Small intestine (tissue), 16 donors: ENCODE data around the gene PNLDC1. TPM values are rescaled to one million over a fixed set of nuclear protein-coding genes. Genes with fewer than 3 reads are reported as not detected.

Experiments
- DNase-seq, 2 donors: peaks; one replicate each; pipeline versions ENCODE4 v3.0.0 to v3.0.0-alpha.2; 2013
- FAIRE-seq: peaks from 2 replicates; lab custom pipeline; 2012; peaks lifted over from hg19 to GRCh38; lab: Jason Lieb, UNC
- H3K27ac ChIP-seq, 3 donors: one replicate each; pipeline ENCODE4 v1.5.1; 2013; ENCODE audit warnings: low read length in 2 of 3, mild to moderate bottlenecking in 2 of 3, control low read depth in 1 of 3, inconsistent platforms in 1 of 3, low read depth in 1 of 3, moderate library complexity in 1 of 3
- H3K27me3 ChIP-seq, 3 donors: one replicate each; pipeline ENCODE4 v1.6.1; 2013; ENCODE audit warnings: low read length in 3 of 3, inconsistent platforms in 1 of 3; ENCODE audit not compliant: control insufficient read depth in 3 of 3, insufficient read depth in 3 of 3
- H3K36me3 ChIP-seq, 3 donors: one replicate each; pipeline ENCODE4 v1.6.1; 2013; ENCODE audit warnings: low read length in 3 of 3, inconsistent platforms in 1 of 3, low read depth in 1 of 3, mild to moderate bottlenecking in 1 of 3, moderate library complexity in 1 of 3; ENCODE audit not compliant: control insufficient read depth in 3 of 3, insufficient read depth in 2 of 3
- H3K4me1 ChIP-seq, 3 donors: one replicate each; pipeline ENCODE4 v1.6.1; 2013; ENCODE audit warnings: low read length in 2 of 3, inconsistent platforms in 1 of 3, low read depth in 1 of 3, mild to moderate bottlenecking in 1 of 3, moderate library complexity in 1 of 3; ENCODE audit not compliant: control insufficient read depth in 3 of 3, insufficient read depth in 2 of 3
- H3K4me3 ChIP-seq, 3 donors: one replicate each; pipeline ENCODE4 v1.5.1; 2013; ENCODE audit warnings: low read length in 3 of 3, control low read depth in 1 of 3, inconsistent platforms in 1 of 3, low read depth in 1 of 3, mild to moderate bottlenecking in 1 of 3, moderate library complexity in 1 of 3
- H3K9me3 ChIP-seq, 2 donors: one replicate each; pipeline ENCODE4 v1.6.1; 2013; ENCODE audit warnings: low read depth in 1 of 2, low read length in 1 of 2; ENCODE audit not compliant: control insufficient read depth in 2 of 2, insufficient read depth in 1 of 2
- WGBS, 3 donors: extraction: QIAGEN DNeasy Blood & Tissue Kit; methylation state at CpG; one replicate each; pipeline ENCODE4 v1.1.7; 2013; 5-methylcytosine and 5-hydroxymethylcytosine counted together
- long read RNA-seq, 10 donors: transcript quantifications; one replicate each; lab custom pipeline, GENCODE V29; 2026
- polyA plus RNA-seq, 4 donors: library from polyadenylated mRNA; stranded (reverse) in 3 of 4; unstranded in 1 of 4; fragments of 200-250 nt in 3 of 4; fragments of 120-200 nt in 1 of 4; gene quantifications; one replicate each; pipeline versions ENCODE4 v1.2.1 to v1.2.3, GENCODE V29; 2013
- donor health status: healthy with polysubstance abuse.
- donor health status: control.
- donor health status: control.
- donor health status: Bipolar disorder and iron deficiency.
- donor health status: healthy.

Gene PNLDC1
- polyA plus RNA-seq: under 1 TPM in 2 of 4 donors, not detected in 2; 0.04 to 0.16 TPM
- long read RNA-seq, donor 1: 0 reads
- long read RNA-seq, donor 2: 0 reads
- long read RNA-seq, donor 3: 0 reads
- long read RNA-seq, donor 4: 0 reads
- long read RNA-seq, donor 5: 0 reads
- long read RNA-seq, donor 6: 0 reads
- long read RNA-seq, donor 7: 0 reads
- long read RNA-seq, donor 8: 0 reads
- long read RNA-seq, donor 9: 0 reads
- long read RNA-seq, donor 10: 0 reads

DNA sequence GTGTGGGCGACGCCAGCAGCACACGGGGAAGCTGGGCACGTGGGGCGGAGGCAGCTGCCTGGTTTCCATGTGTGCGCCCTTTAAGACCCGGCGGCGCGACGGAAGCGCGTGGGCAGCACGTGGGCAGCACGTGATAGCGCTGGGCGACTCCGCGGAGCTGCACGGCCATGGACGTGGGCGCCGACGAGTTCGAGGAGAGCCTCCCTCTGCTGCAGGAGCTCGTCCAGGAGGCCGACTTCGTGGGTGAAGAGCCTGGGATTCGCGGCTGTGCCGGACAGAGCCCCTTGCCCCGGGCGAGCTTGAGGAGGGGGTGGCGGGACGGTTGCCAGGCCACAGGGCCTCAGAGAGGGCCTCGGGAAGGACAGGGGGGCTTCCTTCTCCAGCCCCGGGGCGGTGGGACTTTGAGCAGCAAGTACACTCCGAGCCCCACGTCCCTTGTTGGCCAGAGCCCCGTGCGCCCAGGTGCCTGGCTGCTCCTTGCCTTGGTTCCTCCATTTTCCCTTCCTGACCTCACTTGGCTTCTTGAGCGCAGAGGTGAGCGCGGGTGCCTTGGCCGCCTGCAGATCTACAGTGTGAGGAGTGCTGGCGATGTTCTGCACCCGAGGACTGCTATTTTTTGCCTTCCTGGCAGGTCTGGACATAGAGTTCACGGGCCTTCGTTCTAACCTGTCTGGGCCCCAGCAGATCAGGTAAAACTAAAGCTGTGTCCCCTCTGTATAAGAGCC lies at the start of gene PNLDC1:
Gene PNLDC1 (plus strand): TSS at position 136 of the 725 bp plus-strand sequence. CDS start 32 bp downstream, at position 168.
- FAIRE-seq (no peak), DNase-seq (no peak)
- Histone ChIP-seq H3K27me3 (no peaks in the 10 kb centered on the region), H3K36me3 (peaks cover 8 to 24% (median 10%) of the 10 kb centered on the region in 3 donors), H3K4me3 (no peak within 1 kb of the TSS), H3K9me3 (no peaks in the 10 kb centered on the region), H3K27ac (no peak within 1 kb of the TSS), H3K4me1 (peaks cover 0 to 4% (median 0%) of the 10 kb centered on the region in 3 donors)
- 91 to 94% (median 94%) methylated on average over 46 to 50 of the region's 50 CpGs for WGBS, 3 donors

DNA sequence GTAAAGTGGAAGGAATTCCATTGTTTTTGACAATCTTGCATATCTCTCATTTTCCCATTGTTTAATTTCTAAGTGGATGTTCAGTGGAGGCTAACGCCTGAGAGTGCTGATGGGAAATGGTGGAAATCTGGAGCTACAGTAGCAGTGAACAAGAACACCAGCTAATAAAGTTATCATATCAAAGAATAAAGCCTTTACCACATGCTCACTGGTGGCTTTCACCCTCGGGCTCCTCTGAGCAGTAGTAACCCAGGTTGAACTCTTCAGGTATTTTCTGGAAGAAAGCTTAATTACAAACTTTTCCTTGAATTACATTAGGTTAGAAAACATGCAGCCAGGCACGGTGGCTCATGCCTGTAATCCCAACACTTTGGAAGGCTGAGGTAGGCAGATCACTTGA lies 48.6 kb upstream of the PNLDC1 start:
- Histone ChIP-seq H3K27ac (no peak overlapping the region), H3K36me3 (peaks cover 2 to 25% (median 23%) of the 10 kb centered on the region in 3 donors)

DNA sequence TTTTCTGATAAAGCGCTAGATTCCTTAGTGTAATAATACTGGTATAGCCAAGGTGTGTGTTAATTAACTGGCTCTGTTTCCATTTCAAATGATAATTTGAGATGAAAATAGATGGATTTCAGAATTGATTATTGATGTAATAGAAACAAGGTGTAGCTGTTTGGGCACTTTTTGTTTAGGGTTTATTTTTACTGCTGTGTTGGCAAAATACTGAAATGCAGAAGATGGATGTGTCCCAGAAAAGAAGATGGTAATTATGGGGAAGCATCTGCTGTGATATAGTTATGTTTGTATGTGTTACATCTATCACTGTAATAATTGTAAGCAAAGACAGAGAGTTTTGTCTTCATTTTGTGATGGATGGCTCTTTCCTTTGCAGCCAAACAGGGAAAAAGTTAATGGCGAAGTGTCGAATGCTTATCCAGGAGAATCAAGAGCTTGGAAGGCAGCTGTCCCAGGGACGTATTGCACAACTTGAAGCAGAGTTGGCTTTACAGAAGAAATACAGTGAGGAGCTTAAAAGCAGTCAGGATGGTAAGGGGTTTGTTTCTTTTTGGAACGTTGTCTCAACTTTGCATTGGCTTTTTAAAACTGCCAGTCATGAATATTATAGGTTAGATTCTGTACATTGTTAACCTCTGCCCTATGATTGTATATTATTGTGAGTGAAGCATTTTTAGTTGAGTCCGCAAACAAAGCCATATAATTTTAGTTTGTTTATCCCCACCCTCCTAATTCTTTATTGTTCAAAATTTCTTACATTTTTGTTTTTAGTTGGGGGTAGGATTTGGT lies 46.8 kb upstream of the PNLDC1 start:
- Histone ChIP-seq H3K4me1 (no peaks in the 10 kb centered on the region), H3K27ac (no peak overlapping the region), H3K27me3 (no peaks in the 10 kb centered on the region), H3K9me3 (no peaks in the 10 kb centered on the region), H3K4me3 (no peak overlapping the region), H3K36me3 (peaks cover 5 to 27% (median 22%) of the 10 kb centered on the region in 3 donors)
- no peak for FAIRE-seq
- 83 to 94% (median 86%) methylated on average over 6 of the region's 6 CpGs for WGBS, 3 donors
- no peak for DNase-seq

More for the DNA sequence above, 48.6 kb upstream of the PNLDC1 start:
- H3K27me3 ChIP-seq: no peaks in the 10 kb centered on the region
- DNase-seq (no peak), FAIRE-seq (no peak)
- no peaks in the 10 kb centered on the region for H3K4me1 ChIP-seq
- 80 to 89% (median 88%) methylated on average over 3 of the region's 3 CpGs for WGBS, 3 donors
- H3K4me3 ChIP-seq: no peak overlapping the region
- no peaks in the 10 kb centered on the region for H3K9me3 ChIP-seq

DNA sequence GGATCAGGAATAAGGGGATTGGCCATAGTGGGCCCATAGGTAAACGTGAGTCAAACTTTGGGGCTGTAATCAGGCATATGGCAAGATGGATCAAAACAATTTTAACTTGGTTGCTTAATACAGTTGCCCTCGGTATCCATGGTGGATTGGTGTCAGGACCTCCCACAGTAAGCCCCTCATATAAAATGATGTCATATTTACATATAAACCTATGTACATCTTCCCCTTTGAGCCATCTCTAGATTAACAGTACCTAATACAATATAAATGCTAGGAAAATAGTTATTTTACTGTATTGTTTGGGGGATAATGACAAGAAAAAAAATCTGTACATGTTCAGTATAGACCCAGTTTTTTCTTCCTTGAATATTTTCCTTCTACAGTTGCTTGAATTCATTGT lies 45.7 kb upstream of the PNLDC1 start:
- Histone ChIP-seq H3K9me3 (no peaks in the 10 kb centered on the region), H3K4me1 (no peaks in the 10 kb centered on the region), H3K27me3 (no peaks in the 10 kb centered on the region), H3K27ac (no peak overlapping the region), H3K4me3 (no peak overlapping the region), H3K36me3 (peaks cover 8 to 31% (median 27%) of the 10 kb centered on the region in 3 donors)
- no peak for DNase-seq
- 85 to 87% (median 87%) methylated on average over 2 of the region's 2 CpGs for WGBS, 3 donors
- FAIRE-seq: no peak

DNA sequence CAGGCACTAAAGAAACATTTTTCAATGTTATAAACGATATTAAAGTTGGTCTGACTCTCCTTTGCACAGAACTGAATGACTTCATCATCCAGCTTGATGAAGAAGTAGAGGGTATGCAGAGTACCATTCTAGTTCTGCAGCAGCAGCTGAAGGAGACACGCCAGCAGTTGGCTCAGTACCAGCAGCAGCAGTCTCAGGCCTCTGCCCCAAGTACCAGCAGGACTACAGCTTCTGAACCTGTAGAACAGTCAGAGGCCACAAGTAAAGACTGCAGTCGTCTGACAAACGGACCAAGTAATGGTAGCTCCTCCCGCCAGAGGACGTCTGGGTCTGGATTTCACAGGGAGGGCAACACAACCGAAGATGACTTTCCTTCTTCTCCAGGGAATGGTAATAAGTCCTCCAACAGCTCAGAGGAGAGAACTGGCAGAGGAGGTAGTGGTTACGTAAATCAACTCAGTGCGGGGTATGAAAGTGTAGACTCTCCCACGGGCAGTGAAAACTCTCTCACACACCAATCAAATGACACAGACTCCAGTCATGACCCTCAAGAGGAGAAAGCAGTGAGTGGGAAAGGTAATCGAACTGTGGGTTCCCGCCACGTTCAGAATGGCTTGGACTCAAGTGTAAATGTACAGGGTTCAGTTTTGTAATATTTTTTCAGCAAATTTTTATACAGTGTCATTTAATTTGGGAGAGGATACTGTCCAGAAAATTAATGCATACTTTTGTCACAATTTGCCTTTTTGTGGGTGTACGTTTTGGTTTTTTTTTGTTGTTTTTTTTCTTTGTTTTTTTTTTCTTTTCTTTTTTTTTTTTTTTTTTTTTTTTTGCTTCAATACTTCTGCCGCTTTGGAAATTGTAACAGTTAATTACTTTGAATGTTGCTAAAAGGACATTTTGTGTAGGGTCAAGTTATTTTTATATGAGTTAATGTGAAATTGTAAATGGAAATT lies 44.8 kb upstream of the PNLDC1 start:
- no peak overlapping the region for H3K27ac ChIP-seq
- H3K36me3 ChIP-seq: peaks cover 8 to 31% (median 27%) of the 10 kb centered on the region in 3 donors
- no peak for FAIRE-seq
- peaks cover 0 to under 1% (median 0%) of the 10 kb centered on the region in 3 donors for H3K4me1 ChIP-seq
- H3K27me3 ChIP-seq: no peaks in the 10 kb centered on the region
- H3K9me3 ChIP-seq: no peaks in the 10 kb centered on the region
- 78 to 82% (median 78%) methylated on average over 15 of the region's 15 CpGs for WGBS, 3 donors
- H3K4me3 ChIP-seq: no peak overlapping the region
- DNase-seq: no peak

GRCh38 chr6:159756508-159756907 lies 43.6 kb upstream of the PNLDC1 start:
- WGBS, 3 donors: 92 to 94% (median 94%) methylated on average over 4 of the region's 4 CpGs
- Histone ChIP-seq H3K4me3 (no peak overlapping the region), H3K4me1 (peaks cover 0 to 10% (median 5%) of the 10 kb centered on the region in 3 donors), H3K27ac (no peak overlapping the region), H3K27me3 (no peaks in the 10 kb centered on the region), H3K36me3 (peaks cover 8 to 26% (median 24%) of the 10 kb centered on the region in 3 donors), H3K9me3 (no peaks in the 10 kb centered on the region)
- DNase-seq (no peak), FAIRE-seq (no peak)

- H3K4me1 ChIP-seq: peaks cover 0 to 15% (median 5%) of the 10 kb centered on the region in 3 donors
- H3K36me3 ChIP-seq: peaks cover 8 to 24% (median 18%) of the 10 kb centered on the region in 3 donors
- no peaks in the 10 kb centered on the region for H3K9me3 ChIP-seq
- no peak overlapping the region for H3K4me3 ChIP-seq
- H3K27me3 ChIP-seq: no peaks in the 10 kb centered on the region
- DNase-seq (no peak), FAIRE-seq (no peak)
- 90 to 94% (median 91%) methylated on average over 7 of the region's 7 CpGs for WGBS, 3 donors
- H3K27ac ChIP-seq: no peak overlapping the region
Observed at GRCh38 chr6:159758031-159759001, 41.8 kb upstream of the PNLDC1 start.
